IMR-90 (cell line): ENCODE results near the gene ZNF558. TPM values are rescaled to one million over a fixed set of nuclear protein-coding genes. Genes with fewer than 3 reads are reported as not detected.

Source experiments
- ATAC-seq: fragments of 200-7000 bp; cut with Tn5 transposase; 2 replicates; pipeline ENCODE4 v1.9.1; 2020; ENCODE audit warnings: low read depth, mild to moderate bottlenecking, moderate library complexity
- BruUV-seq: library from RNA; stranded (reverse); fragments of 400-500 nt; replicated peaks from 2 replicates; lab custom pipeline; 2021; lab: Mats Ljungman, UMichigan
- CTCF ChIA-PET: fragments of 300-600 bp; formaldehyde crosslinking; extraction: SDS; loops from one replicate; lab custom pipeline; 2021; ENCODE audit warnings: antibody characterized with exemption; lab: Yijun Ruan, JAX
- POLR2A ChIA-PET: fragments of 300-600 bp; sonication (Branson Sonifier 250); formaldehyde crosslinking; loops from one replicate; lab custom pipeline; 2022; ENCODE audit warnings: antibody characterized with exemption; ENCODE audit not compliant: unreplicated experiment; lab: Charles Lee
- DNase-seq: peaks from one replicate; pipeline ENCODE4 v3.0.0; 2013
- H2AFZ ChIP-seq: replicated peaks from 2 replicates; pipeline ENCODE3; 2013; ENCODE audit warnings: low read length, mild to moderate bottlenecking; ENCODE audit not compliant: poor library complexity
- H2AK5ac ChIP-seq: 2 replicates; pipeline ENCODE4 v1.6.1; 2013; ENCODE audit warnings: low read depth, low read length, inconsistent platforms
- H2AK9ac ChIP-seq: replicated peaks from 2 replicates; pipeline ENCODE3; 2013; ENCODE audit warnings: mild to moderate bottlenecking, low read depth, low read length, moderate library complexity; ENCODE audit not compliant: poor library complexity
- H2BK120ac ChIP-seq: 2 replicates; pipeline ENCODE4 v1.6.1; 2013; ENCODE audit warnings: low read depth, low read length, inconsistent platforms
- H2BK15ac ChIP-seq: 3 replicates; pipeline ENCODE4 v1.6.1; 2013; ENCODE audit warnings: low read depth, low read length, inconsistent platforms
- H2BK20ac ChIP-seq: 2 replicates; pipeline ENCODE4 v1.6.1; 2013; ENCODE audit warnings: low read depth, mild to moderate bottlenecking, inconsistent platforms, low read length, moderate library complexity
- H2BK5ac ChIP-seq: 2 replicates; pipeline ENCODE4 v1.6.1; 2013; ENCODE audit warnings: mild to moderate bottlenecking, low read depth, low read length, inconsistent platforms; ENCODE audit not compliant: poor library complexity, severe bottlenecking
- H3K14ac ChIP-seq: replicated peaks from 2 replicates; pipeline ENCODE4 v1.6.1; 2013; ENCODE audit warnings: low read depth, low read length, inconsistent platforms
- H3K18ac ChIP-seq: 2 replicates; pipeline ENCODE4 v1.6.1; 2013; ENCODE audit warnings: low read depth, low read length, control low read depth
- H3K23ac ChIP-seq: 2 replicates; pipeline ENCODE4 v1.6.1; 2013; ENCODE audit warnings: low read depth, low read length, inconsistent platforms
- H3K27ac ChIP-seq: 2 replicates; pipeline ENCODE4 v1.5.1; 2013; ENCODE audit warnings: mild to moderate bottlenecking, control low read depth, low read length; ENCODE audit not compliant: insufficient read depth
- H3K27me3 ChIP-seq: 2 replicates; pipeline ENCODE4 v1.6.1; 2013; ENCODE audit warnings: low read length; ENCODE audit not compliant: control insufficient read depth, insufficient read depth
- H3K36me3 ChIP-seq: 2 replicates; pipeline ENCODE4 v1.6.1; 2013; ENCODE audit warnings: low read length, mixed read lengths; ENCODE audit not compliant: control insufficient read depth, insufficient read depth
- H3K4ac ChIP-seq: 2 replicates; pipeline ENCODE4 v1.6.1; 2013; ENCODE audit warnings: low read depth, low read length, inconsistent platforms
- H3K4me1 ChIP-seq: 2 replicates; pipeline ENCODE4 v1.6.1; 2013; ENCODE audit warnings: low read length, mixed read lengths; ENCODE audit not compliant: control insufficient read depth, insufficient read depth
- H3K4me2 ChIP-seq: 2 replicates; pipeline ENCODE4 v1.6.1; 2013; ENCODE audit warnings: low read depth, mild to moderate bottlenecking, control low read depth, low read length, moderate library complexity
- H3K4me3 ChIP-seq: 2 replicates; pipeline ENCODE4 v1.5.1; 2013; ENCODE audit warnings: low read depth, mild to moderate bottlenecking, control low read depth, low read length, moderate library complexity; ENCODE audit not compliant: insufficient read depth
- H3K56ac ChIP-seq: 2 replicates; pipeline ENCODE4 v1.6.1; 2013; ENCODE audit warnings: low read length, inconsistent platforms; ENCODE audit not compliant: insufficient read depth; ENCODE audit errors: extremely low read depth
- H3K79me1 ChIP-seq, 2 experiments: 2 replicates each; pipeline ENCODE4 v1.6.1; 2013; ENCODE audit warnings: low read length in 2 of 2, inconsistent platforms in 1 of 2, low read depth in 1 of 2
- H3K9ac ChIP-seq: 2 replicates; pipeline ENCODE4 v1.6.1; 2013; ENCODE audit warnings: low read depth, low read length, control low read depth
- H3K9me1 ChIP-seq: 2 replicates; pipeline ENCODE4 v1.6.1; 2013; ENCODE audit warnings: low read length, inconsistent platforms; ENCODE audit not compliant: insufficient read depth
- H3K9me3 ChIP-seq: 2 replicates; pipeline ENCODE4 v1.6.1; 2013; ENCODE audit warnings: low read length; ENCODE audit not compliant: control insufficient read depth, insufficient read depth
- H4K20me1 ChIP-seq: 2 replicates; pipeline ENCODE4 v1.6.1; 2013; ENCODE audit warnings: low read length, inconsistent platforms; ENCODE audit not compliant: insufficient read depth
- H4K5ac ChIP-seq: 2 replicates; pipeline ENCODE4 v1.6.1; 2013; ENCODE audit warnings: mild to moderate bottlenecking, low read depth, low read length, control low read depth
- H4K8ac ChIP-seq, 2 experiments: 2 replicates each; pipeline ENCODE4 v1.6.1; 2013; ENCODE audit warnings: low read depth in 2 of 2, low read length in 2 of 2, control low read depth in 1 of 2, inconsistent platforms in 1 of 2
- H4K91ac ChIP-seq: 2 replicates; pipeline ENCODE4 v1.6.1; 2013; ENCODE audit warnings: low read depth, low read length, inconsistent platforms; ENCODE audit not compliant: insufficient read depth
- BHLHE40 ChIP-seq: fragments of 150-350 bp; IDR thresholded peaks from 2 replicates; pipeline ENCODE4 v1.6.1; 2016; ENCODE audit warnings: mild to moderate bottlenecking, low read depth, low read length
- CEBPB ChIP-seq: IDR thresholded peaks from 2 replicates; pipeline ENCODE4 v1.6.1; 2012; ENCODE audit warnings: low read depth, low read length, improper control_type of control experiment
- CHD1 ChIP-seq: IDR thresholded peaks from 2 replicates; pipeline ENCODE4 v1.6.1; 2012; ENCODE audit warnings: low read depth, low read length, improper control_type of control experiment
- FOS ChIP-seq: fragments of 150-350 bp; IDR thresholded peaks from 2 replicates; pipeline ENCODE4 v1.6.1; 2016; ENCODE audit warnings: low read depth, low read length
- MAFK ChIP-seq: IDR thresholded peaks from 2 replicates; pipeline ENCODE4 v1.6.1; 2012; ENCODE audit warnings: low read depth, low read length, improper control_type of control experiment
- MAZ ChIP-seq: IDR thresholded peaks from 2 replicates; pipeline ENCODE4 v1.6.1; 2012; ENCODE audit warnings: low read depth, mild to moderate bottlenecking, low read length, improper control_type of control experiment, moderate library complexity, borderline replicate concordance
- POLR2A ChIP-seq: IDR thresholded peaks from 2 replicates; pipeline ENCODE4 v1.6.1; 2012; ENCODE audit warnings: mild to moderate bottlenecking, low read depth, low read length
- RAD21 ChIP-seq: IDR thresholded peaks from 2 replicates; pipeline ENCODE4 v1.6.1; 2012; ENCODE audit warnings: low read length, improper control_type of control experiment
- RCOR1 ChIP-seq: IDR thresholded peaks from 2 replicates; pipeline ENCODE4 v1.6.1; 2012; ENCODE audit warnings: mild to moderate bottlenecking, low read length, improper control_type of control experiment; ENCODE audit not compliant: insufficient replicate concordance
- RFX5 ChIP-seq: IDR thresholded peaks from 2 replicates; pipeline ENCODE4 v1.8.0; 2012; ENCODE audit warnings: low read depth, mild to moderate bottlenecking, low read length, moderate library complexity
- SMC3 ChIP-seq: fragments of 150-350 bp; IDR thresholded peaks from 2 replicates; pipeline ENCODE4 v1.6.1; 2016; ENCODE audit warnings: low read depth, mild to moderate bottlenecking, antibody characterized with exemption, low read length, moderate library complexity
- WGBS, 2 experiments: methylation state at CpG; one replicate each; pipeline versions ENCODE4 v1.1.5 to v1.1.7; 2013; ENCODE audit warnings: missing lambda C conversion rate in 2 of 2; ENCODE audit not compliant: insufficient read length in 1 of 2; ENCODE audit errors: extremely low coverage in 2 of 2; 5-methylcytosine and 5-hydroxymethylcytosine counted together
- dilution Hi-C: fragments of 300-500 bp; cut with HindIII; formaldehyde crosslinking; loops from one replicate; pipeline ENCODE4 v1.14.3; 2018; ENCODE audit warnings: low sequenced_read_pairs; ENCODE audit not compliant: unreplicated experiment
- in situ Hi-C: fragments of 300-500 bp; cut with MboI; formaldehyde crosslinking; loops from 3 replicates; pipeline ENCODE4 v1.14.3; 2019; ENCODE audit warnings: low sequenced_read_pairs, inconsistent platforms, mixed read lengths
- intact Hi-C: fragments of 100-400 bp; cut with micrococcal nuclease; formaldehyde crosslinking; loops from 2 replicates; pipeline ENCODE4 v1.10.0; 2022
- polyA plus RNA-seq, 3 experiments: library from polyadenylated mRNA; depleted of rRNA; stranded (reverse); fragments of >200 nt; gene quantifications; 2 replicates each; pipeline ENCODE4 v1.2.3, GENCODE V29; 2012; ENCODE audit warnings: low replicate concordance in 1 of 3
- total RNA-seq: library from RNA; depleted of rRNA; stranded (reverse); fragments of >200 nt; gene quantifications from 2 replicates; pipeline ENCODE4 v1.2.3, GENCODE V29; 2012
- TF ChIP-seq, protein P1 (sequence below): fragments of 150-350 bp; IDR thresholded peaks from 2 replicates; pipeline ENCODE4 v1.6.1; 2016; ENCODE audit warnings: low read depth, mild to moderate bottlenecking, low read length, moderate library complexity, borderline replicate concordance
- TF ChIP-seq, protein P2 (sequence below): conservative IDR thresholded peaks from 2 replicates; pipeline ENCODE4 v1.5.1; 2012; ENCODE audit warnings: mild to moderate bottlenecking, low read depth, low read length, improper control_type of control experiment
- TF ChIP-seq, protein P3 (sequence below): fragments of 150-350 bp; IDR thresholded peaks from 2 replicates; pipeline ENCODE4 v1.6.1; 2017; ENCODE audit warnings: mild to moderate bottlenecking, antibody characterized with exemption, low read length, low read depth

Gene ZNF558
- total and polyA plus RNA-seq, 2 of the 4 experiments (the other 2 are of a cell fraction), result 14.3 to 21.0 TPM

DNA sequence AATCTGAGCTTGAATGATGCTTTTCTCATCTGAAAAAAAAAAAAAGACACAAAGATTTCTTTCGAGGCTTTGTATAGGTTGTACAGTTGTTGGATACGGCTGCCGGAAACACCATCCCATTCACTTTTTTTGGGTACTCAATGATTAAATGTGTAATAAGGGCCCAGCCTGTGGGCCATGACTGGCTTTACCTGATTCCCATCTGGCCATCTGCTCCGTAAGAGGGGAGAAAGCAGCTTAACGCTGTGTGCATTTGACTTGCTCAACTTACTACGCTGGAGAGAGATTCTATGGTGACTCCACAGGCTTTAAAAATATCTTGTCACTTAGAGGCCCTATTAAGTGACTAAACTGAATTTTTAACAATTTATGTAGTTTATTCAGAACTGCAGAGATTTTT lies 731 bp downstream of the ZNF558 start:
- Histone ChIP-seq H2BK120ac (no peak overlapping the region), H3K18ac (no peak overlapping the region), H3K4me3 (peak overlapping the region; percentile 73), H3K36me3 (peaks cover 10% of the 10 kb centered on the region), H2AK9ac (no peak overlapping the region), H4K8ac (peak overlapping the region; percentile 77 to 87; a peak in 3 of 4 replicates), H3K4ac (no peak overlapping the region), H3K9ac (peak overlapping the region; percentile 55), H3K23ac (no peak overlapping the region), H3K9me3 (no peaks in the 10 kb centered on the region), H3K27ac (peak overlapping the region; percentile 51; the same call in 1 of the 2 replicates), H3K56ac (no peak overlapping the region), H4K20me1 (no peaks in the 10 kb centered on the region), H2AFZ (peak overlapping the region; percentile 52), H4K91ac (no peak overlapping the region), H3K14ac (no peak overlapping the region), H2BK15ac (no peak overlapping the region), H4K5ac (0 out of 2 replicates have a peak overlapping the region, but pooled peaks have one; percentile 45), H3K4me1 (peaks cover 4% of the 10 kb centered on the region), H3K4me2 (peak overlapping the region; percentile 80), H2BK20ac (no peak overlapping the region), H3K27me3 (no peaks in the 10 kb centered on the region), H2BK5ac (no peak overlapping the region), H3K9me1 (no peaks in the 10 kb centered on the region), H2AK5ac (no peak overlapping the region), H3K79me1 (peaks cover 8 to 9% of the 10 kb centered on the region in 2 experiments; a peak in 3 of 4 replicates)
- in situ Hi-C loops, result no loop called here
- WGBS, 2 experiments, result no CpG with 5 or more reads among the region's 6 CpGs
- no peak for ATAC-seq
- intact Hi-C loops, result loop anchor here (1.0 to 5.0 kb wide), 2 partner anchors 177 to 214 kb away; no protein-coding TSS in a partner anchor
- BruUV-seq, result no TSS peak
- DNase-seq, result no peak
- ChIA-PET CTCF (interaction anchor here (0.5 to 0.7 kb wide), 2 partner anchors 443 to 783 kb away, joined by 5 to 6 read pairs; no protein-coding TSS in a partner anchor), POLR2A (no interaction called here)
- TF ChIP-seq RFX5, result no peak
- TF ChIP-seq MAZ, result no peak
- TF ChIP-seq CEBPB, result no peak
- TF ChIP-seq SMC3, result no peak
- TF ChIP-seq POLR2A, result no peak
- TF ChIP-seq FOS, result no peak
- no peak for TF ChIP-seq MAFK
- TF ChIP-seq, protein P1, sequence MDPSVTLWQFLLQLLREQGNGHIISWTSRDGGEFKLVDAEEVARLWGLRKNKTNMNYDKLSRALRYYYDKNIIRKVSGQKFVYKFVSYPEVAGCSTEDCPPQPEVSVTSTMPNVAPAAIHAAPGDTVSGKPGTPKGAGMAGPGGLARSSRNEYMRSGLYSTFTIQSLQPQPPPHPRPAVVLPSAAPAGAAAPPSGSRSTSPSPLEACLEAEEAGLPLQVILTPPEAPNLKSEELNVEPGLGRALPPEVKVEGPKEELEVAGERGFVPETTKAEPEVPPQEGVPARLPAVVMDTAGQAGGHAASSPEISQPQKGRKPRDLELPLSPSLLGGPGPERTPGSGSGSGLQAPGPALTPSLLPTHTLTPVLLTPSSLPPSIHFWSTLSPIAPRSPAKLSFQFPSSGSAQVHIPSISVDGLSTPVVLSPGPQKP, result no peak
- TF ChIP-seq, protein P2, sequence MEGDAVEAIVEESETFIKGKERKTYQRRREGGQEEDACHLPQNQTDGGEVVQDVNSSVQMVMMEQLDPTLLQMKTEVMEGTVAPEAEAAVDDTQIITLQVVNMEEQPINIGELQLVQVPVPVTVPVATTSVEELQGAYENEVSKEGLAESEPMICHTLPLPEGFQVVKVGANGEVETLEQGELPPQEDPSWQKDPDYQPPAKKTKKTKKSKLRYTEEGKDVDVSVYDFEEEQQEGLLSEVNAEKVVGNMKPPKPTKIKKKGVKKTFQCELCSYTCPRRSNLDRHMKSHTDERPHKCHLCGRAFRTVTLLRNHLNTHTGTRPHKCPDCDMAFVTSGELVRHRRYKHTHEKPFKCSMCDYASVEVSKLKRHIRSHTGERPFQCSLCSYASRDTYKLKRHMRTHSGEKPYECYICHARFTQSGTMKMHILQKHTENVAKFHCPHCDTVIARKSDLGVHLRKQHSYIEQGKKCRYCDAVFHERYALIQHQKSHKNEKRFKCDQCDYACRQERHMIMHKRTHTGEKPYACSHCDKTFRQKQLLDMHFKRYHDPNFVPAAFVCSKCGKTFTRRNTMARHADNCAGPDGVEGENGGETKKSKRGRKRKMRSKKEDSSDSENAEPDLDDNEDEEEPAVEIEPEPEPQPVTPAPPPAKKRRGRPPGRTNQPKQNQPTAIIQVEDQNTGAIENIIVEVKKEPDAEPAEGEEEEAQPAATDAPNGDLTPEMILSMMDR, result no peak
- no peak for TF ChIP-seq BHLHE40
- TF ChIP-seq, protein P3, sequence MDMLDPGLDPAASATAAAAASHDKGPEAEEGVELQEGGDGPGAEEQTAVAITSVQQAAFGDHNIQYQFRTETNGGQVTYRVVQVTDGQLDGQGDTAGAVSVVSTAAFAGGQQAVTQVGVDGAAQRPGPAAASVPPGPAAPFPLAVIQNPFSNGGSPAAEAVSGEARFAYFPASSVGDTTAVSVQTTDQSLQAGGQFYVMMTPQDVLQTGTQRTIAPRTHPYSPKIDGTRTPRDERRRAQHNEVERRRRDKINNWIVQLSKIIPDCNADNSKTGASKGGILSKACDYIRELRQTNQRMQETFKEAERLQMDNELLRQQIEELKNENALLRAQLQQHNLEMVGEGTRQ, result no peak
- TF ChIP-seq RAD21, result no peak
- TF ChIP-seq CHD1, result no peak
- no peak for TF ChIP-seq RCOR1
- dilution Hi-C loops, result no loop called here
